Karpas-422 (cell line): ENCODE results near the gene SYN1. TPM values are rescaled to one million over a fixed set of nuclear protein-coding genes. Genes with fewer than 3 reads are reported as not detected.

ENCODE experiments used
- DNase-seq: peaks from one replicate; pipeline ENCODE4 v3.0.0-alpha.2; 2015
- H2AFZ ChIP-seq: fragments of 200-600 bp; sonication (generic); 2 replicates; pipeline ENCODE4 v1.6.1; 2014; ENCODE audit warnings: antibody characterized with exemption, low read length, mixed read lengths
- H3K27ac ChIP-seq: fragments of 200-600 bp; sonication (generic); 2 replicates; pipeline ENCODE4 v1.5.1; 2014; ENCODE audit warnings: mild to moderate bottlenecking, low read length, moderate library complexity
- H3K27me3 ChIP-seq: fragments of 200-600 bp; sonication (generic); 2 replicates; pipeline ENCODE4 v1.6.1; 2014; ENCODE audit warnings: low read length, mixed read lengths
- H3K36me3 ChIP-seq: fragments of 200-600 bp; sonication (generic); 2 replicates; pipeline ENCODE4 v1.6.1; 2014; ENCODE audit warnings: low read length, mixed read lengths; ENCODE audit not compliant: insufficient read depth
- H3K4me1 ChIP-seq: fragments of 200-600 bp; sonication (generic); 2 replicates; pipeline ENCODE4 v1.6.1; 2014; ENCODE audit warnings: mild to moderate bottlenecking, low read length, mixed read lengths
- H3K4me2 ChIP-seq: fragments of 200-600 bp; sonication (generic); 2 replicates; pipeline ENCODE4 v1.6.1; 2014; ENCODE audit warnings: low read length, low read depth, mild to moderate bottlenecking; ENCODE audit not compliant: poor library complexity, severe bottlenecking
- H3K4me3 ChIP-seq: fragments of 200-600 bp; sonication (generic); 2 replicates; pipeline ENCODE4 v1.5.1; 2014; ENCODE audit warnings: mild to moderate bottlenecking, antibody characterized with exemption, low read length, mixed read lengths
- H3K79me2 ChIP-seq: fragments of 200-600 bp; sonication (generic); 2 replicates; pipeline ENCODE4 v1.6.1; 2014; ENCODE audit warnings: mild to moderate bottlenecking, low read length, mixed read lengths
- H3K9ac ChIP-seq: fragments of 200-600 bp; sonication (generic); 2 replicates; pipeline ENCODE4 v1.6.0; 2014; ENCODE audit warnings: low read length
- H3K9me2 ChIP-seq: fragments of 200-600 bp; sonication (generic), shearing (Covaris generic); replicated peaks from 2 replicates; pipeline ENCODE4 v1.6.0; 2014; ENCODE audit warnings: mild to moderate bottlenecking, low read length, moderate library complexity; ENCODE audit not compliant: insufficient read depth
- H3K9me3 ChIP-seq: fragments of 300-700, 200-600 bp; sonication (generic); 2 replicates; pipeline ENCODE4 v1.6.1; 2014; ENCODE audit warnings: low read length, mixed read lengths
- H4K20me1 ChIP-seq: fragments of 200-600 bp; sonication (generic); 2 replicates; pipeline ENCODE4 v1.6.1; 2014; ENCODE audit warnings: mild to moderate bottlenecking, antibody characterized with exemption, low read length, low read depth; ENCODE audit not compliant: insufficient read depth
- total RNA-seq: library from RNA; depleted of rRNA; stranded (reverse); fragments of >200 nt; shearing (Covaris generic); gene quantifications from 2 replicates; pipeline ENCODE4 v1.2.3, GENCODE V29; 2014; ENCODE audit warnings: low replicate concordance

Gene SYN1
- total RNA-seq, 1 experiment from 2014 or later = not detected

DNA sequence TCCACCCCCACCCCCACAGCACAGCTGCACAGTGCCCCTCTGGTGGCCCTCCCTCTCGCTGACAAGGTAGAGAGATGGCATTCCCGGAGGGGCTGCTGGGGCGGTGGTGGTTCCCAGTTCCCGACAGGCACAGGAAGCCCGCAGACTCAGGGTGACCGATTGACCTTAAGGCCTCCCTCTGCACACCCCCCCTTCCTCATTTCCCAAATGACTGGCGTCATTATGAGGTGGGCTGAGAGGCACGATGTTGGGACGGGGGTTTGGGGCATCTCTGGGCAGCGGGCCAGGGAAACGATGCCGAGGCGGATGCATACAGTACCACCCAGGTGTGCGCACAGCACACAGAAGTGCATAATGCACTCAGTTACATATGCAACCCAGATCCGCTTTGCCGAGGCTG lies 41.0 kb downstream of the SYN1 start:
- no peak overlapping the region for H3K9ac ChIP-seq
- no peaks in the 10 kb centered on the region for H3K9me3 ChIP-seq
- H3K9me2 ChIP-seq = no peaks in the 10 kb centered on the region
- no peak overlapping the region for H3K27ac ChIP-seq
- H3K27me3 ChIP-seq = no peaks in the 10 kb centered on the region
- H3K4me2 ChIP-seq = no peak overlapping the region
- H3K36me3 ChIP-seq = no peaks in the 10 kb centered on the region
- no peaks in the 10 kb centered on the region for H4K20me1 ChIP-seq
- H2AFZ ChIP-seq = no peak overlapping the region
- no peak overlapping the region for H3K4me3 ChIP-seq
- no peaks in the 10 kb centered on the region for H3K4me1 ChIP-seq
- no peak for DNase-seq
- H3K79me2 ChIP-seq = no peaks in the 10 kb centered on the region

DNA sequence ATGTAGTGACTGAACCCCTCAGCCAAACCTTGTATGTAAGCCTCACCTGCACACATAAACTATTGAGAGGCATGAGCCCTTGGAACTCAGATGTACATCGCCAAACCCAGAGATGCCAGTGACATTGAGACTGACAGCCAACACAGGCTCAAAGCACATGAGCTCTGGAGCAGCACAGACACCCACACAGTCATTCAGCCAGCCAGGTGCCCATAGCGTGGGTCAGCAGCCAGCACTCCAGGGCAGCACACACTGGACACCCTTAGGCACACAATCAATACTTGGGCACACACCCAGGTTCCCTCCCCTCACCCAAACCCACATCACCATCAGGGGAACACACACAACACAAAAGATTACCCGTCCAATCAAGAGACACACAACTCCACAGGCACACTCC lies 41.8 kb downstream of the SYN1 start:
- Histone ChIP-seq H3K4me1 (no peaks in the 10 kb centered on the region), H3K4me2 (no peak overlapping the region), H3K4me3 (no peak overlapping the region), H3K79me2 (no peaks in the 10 kb centered on the region), H3K9me3 (no peaks in the 10 kb centered on the region), H3K9ac (no peak overlapping the region), H3K27me3 (no peaks in the 10 kb centered on the region), H3K9me2 (no peaks in the 10 kb centered on the region), H3K36me3 (no peaks in the 10 kb centered on the region), H4K20me1 (no peaks in the 10 kb centered on the region), H2AFZ (no peak overlapping the region), H3K27ac (no peak overlapping the region)
- DNase-seq = no peak

DNA sequence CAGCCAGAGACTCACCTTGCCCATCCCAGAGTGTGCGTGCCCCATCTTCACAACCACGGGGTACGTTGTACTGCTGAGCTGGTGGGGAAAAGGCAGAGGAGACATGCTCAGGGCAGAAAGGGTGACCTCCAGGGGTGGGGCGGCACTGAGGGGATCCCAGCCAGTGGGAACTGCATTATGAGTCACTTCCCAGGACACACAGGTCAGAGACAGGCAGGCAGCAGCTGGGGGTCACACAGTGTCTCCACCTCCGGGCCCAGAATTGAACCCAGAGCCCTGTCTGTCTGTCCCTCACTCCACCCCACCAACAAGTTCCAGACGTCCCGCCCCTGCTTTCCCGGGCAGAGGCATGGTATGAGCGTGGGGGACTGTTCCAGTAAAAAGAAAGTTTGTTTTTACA lies 42.2 kb downstream of the SYN1 start:
- H3K9me3 ChIP-seq = no peaks in the 10 kb centered on the region
- no peak for DNase-seq
- no peaks in the 10 kb centered on the region for H4K20me1 ChIP-seq
- H3K4me3 ChIP-seq = no peak overlapping the region
- H3K27ac ChIP-seq = no peak overlapping the region
- H3K79me2 ChIP-seq = no peaks in the 10 kb centered on the region
- H3K9me2 ChIP-seq = no peaks in the 10 kb centered on the region
- H3K4me2 ChIP-seq = no peak overlapping the region
- H3K9ac ChIP-seq = no peak overlapping the region
- H3K27me3 ChIP-seq = no peaks in the 10 kb centered on the region
- H3K36me3 ChIP-seq = no peaks in the 10 kb centered on the region
- H3K4me1 ChIP-seq = no peaks in the 10 kb centered on the region
- H2AFZ ChIP-seq = no peak overlapping the region

DNA sequence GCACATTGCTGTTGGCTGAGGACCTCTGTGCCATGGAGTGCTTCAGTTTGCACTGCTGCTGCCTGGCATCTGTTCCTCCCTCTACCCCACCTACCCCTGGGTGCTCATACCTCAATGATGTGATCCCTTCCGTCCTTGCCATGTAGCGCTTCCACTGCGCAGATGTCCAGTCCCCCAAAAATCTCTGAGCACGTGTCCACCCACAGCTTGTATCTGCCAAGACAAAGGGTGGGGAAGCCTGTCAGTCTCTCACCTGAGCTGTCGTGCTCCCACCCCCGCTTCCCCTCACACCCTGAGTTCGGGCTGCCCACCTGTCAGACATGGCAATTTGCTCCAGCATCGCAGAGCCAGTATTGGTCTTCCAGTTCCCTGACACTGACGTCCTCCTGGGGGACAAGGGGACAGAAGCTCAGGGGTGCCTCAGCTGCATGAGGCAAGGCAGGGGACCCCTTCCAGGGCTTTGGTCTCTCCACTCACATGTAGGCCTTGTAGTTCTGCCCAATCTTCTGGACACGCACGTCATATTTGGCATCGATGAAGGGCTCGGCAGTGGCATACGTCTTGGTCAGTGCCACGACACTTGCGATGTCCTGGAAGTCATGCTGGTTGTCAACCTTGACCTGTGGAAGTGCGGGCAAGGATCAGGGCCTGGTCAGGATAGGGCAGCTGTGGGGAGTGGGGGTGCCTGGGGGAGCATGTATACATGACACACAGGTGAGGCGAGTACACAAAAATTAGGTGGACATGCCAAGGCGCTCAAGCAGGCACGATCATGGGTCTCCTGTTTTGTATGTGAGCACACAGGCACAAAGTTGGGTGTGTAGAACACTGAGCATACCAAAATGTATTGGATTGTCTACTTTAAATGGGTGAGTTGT lies 43.4 kb downstream of the SYN1 start:
- no peaks in the 10 kb centered on the region for H3K36me3 ChIP-seq
- no peaks in the 10 kb centered on the region for H4K20me1 ChIP-seq
- H2AFZ ChIP-seq = no peak overlapping the region
- no peak overlapping the region for H3K9ac ChIP-seq
- H3K4me1 ChIP-seq = no peaks in the 10 kb centered on the region
- H3K27ac ChIP-seq = no peak overlapping the region
- H3K4me3 ChIP-seq = no peak overlapping the region
- H3K4me2 ChIP-seq = no peak overlapping the region
- no peaks in the 10 kb centered on the region for H3K9me2 ChIP-seq
- H3K79me2 ChIP-seq = no peaks in the 10 kb centered on the region
- no peaks in the 10 kb centered on the region for H3K27me3 ChIP-seq
- no peaks in the 10 kb centered on the region for H3K9me3 ChIP-seq
- no peak for DNase-seq

DNA sequence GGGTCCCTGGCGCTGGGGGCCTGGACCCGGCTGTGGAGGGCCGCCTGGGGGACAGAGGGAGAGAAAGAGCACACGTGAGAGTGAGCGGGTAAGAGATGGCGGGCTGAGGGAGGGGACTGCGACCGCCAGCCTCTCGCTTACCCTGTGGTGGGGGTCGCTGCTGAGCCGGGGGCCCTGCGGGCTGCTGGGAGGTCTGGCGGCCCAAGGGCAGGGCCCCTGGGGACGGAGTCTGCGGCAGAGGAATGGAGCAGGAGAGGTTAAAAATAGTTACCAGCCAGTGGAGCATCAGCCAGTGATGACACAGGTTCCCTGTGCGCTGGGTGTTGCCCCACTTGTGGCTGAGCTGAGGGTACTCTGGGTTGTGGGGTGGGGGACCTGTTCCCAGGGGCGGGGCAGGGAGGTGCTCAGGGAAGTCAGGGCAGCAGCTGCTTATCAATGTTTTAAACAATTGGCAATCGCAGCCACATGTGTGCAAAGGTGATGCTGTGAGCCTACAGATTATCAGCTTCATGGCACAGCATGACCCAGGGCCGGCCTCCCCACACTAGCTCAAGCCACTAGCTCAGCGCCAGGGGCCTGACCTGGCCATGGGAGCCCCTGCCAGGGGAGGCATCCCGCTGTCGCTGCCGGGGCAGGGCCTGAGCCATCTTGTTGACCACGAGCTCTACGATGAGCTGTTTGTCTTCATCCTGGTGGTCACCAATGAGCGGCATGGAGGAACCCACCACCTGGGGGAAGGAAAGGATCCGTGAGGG lies 44.9 kb downstream of the SYN1 start:
- H3K4me2 ChIP-seq = no peak overlapping the region

DNA sequence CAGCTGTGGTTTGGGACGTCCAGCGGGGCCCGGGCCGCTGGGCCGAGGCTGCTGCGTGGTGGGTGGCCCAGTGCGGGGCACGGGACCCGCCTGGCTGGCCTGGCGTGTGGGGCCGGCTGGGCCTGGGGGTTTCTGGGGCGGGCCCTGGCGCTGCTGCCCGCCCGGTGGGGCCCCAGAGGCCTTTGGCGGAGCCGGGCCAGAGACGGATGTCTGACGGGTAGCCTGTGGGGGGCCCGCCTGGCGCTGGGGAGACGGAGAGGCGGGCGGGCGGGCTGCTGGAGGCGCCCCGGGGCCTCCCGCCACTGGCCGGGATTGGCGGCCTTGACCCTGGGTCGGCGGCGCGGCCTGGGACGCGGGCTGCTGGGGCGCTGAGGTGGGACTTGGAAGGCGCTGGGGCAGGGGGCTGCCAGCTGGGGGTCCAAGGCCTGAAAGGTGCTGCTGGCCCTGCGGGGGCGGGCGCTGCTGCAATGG lies 45.5 kb downstream of the SYN1 start:
- no peaks in the 10 kb centered on the region for H4K20me1 ChIP-seq
- H3K9ac ChIP-seq = no peak overlapping the region
- H3K9me2 ChIP-seq = no peaks in the 10 kb centered on the region
- peak; percentile 29 for DNase-seq
- no peak overlapping the region for H2AFZ ChIP-seq
- H3K4me2 ChIP-seq = no peak overlapping the region
- no peaks in the 10 kb centered on the region for H3K4me1 ChIP-seq
- H3K9me3 ChIP-seq = no peaks in the 10 kb centered on the region
- no peak overlapping the region for H3K4me3 ChIP-seq
- no peaks in the 10 kb centered on the region for H3K36me3 ChIP-seq
- H3K27me3 ChIP-seq = no peaks in the 10 kb centered on the region
- no peaks in the 10 kb centered on the region for H3K79me2 ChIP-seq
- no peak overlapping the region for H3K27ac ChIP-seq

More for the DNA sequence above, 44.9 kb downstream of the SYN1 start:
- no peaks in the 10 kb centered on the region for H3K79me2 ChIP-seq
- H3K9me2 ChIP-seq = no peaks in the 10 kb centered on the region
- no peaks in the 10 kb centered on the region for H3K36me3 ChIP-seq
- H3K27ac ChIP-seq = no peak overlapping the region
- no peaks in the 10 kb centered on the region for H3K4me1 ChIP-seq
- H2AFZ ChIP-seq = no peak overlapping the region
- no peaks in the 10 kb centered on the region for H3K27me3 ChIP-seq
- no peaks in the 10 kb centered on the region for H4K20me1 ChIP-seq
- H3K9me3 ChIP-seq = no peaks in the 10 kb centered on the region
- H3K9ac ChIP-seq = no peak overlapping the region
- no peak overlapping the region for H3K4me3 ChIP-seq
- DNase-seq = peak; percentile 11

DNA sequence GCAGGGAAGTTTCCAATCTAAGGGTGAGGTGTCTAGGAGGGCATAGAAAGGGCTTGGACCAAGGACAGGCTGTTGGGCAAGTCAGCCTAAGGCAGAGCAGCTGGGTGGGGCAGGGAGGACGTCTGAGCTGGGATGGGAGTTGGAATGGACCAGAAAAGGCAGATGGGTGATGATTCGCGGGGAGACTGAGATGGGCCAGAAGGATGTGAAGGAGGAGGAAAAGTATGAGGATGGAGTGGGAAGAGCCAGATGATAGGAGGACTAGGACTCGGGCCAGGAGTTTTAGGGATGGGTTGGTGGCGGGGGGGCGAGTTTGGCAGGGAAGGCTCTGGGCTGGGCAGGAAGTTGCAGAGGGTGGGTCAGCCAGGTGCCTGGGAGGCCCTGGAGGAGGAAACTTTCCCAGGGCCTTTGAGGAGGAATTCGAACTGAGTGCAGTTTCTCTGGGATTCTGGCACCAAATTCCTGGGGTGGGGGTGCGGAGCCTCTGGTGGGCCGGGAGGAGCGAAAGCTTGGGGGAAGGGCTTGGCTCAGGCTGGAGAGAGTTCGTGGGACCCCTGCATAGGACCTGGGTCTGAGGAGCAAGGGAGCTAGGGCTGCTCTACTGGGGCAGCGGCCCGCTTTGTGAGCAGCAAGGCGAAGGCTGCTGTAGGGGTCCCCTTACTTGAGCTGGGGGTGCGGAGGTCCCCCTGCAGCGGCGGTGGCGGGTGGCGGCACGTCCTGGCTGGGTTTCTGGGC lies 46.1 kb downstream of the SYN1 start:
- Histone ChIP-seq H4K20me1 (no peaks in the 10 kb centered on the region), H3K9me3 (no peaks in the 10 kb centered on the region), H3K36me3 (no peaks in the 10 kb centered on the region), H3K4me1 (no peaks in the 10 kb centered on the region), H2AFZ (no peak overlapping the region), H3K9ac (no peak overlapping the region), H3K27me3 (no peaks in the 10 kb centered on the region), H3K79me2 (no peaks in the 10 kb centered on the region), H3K4me2 (no peak overlapping the region), H3K27ac (no peak overlapping the region), H3K4me3 (no peak overlapping the region), H3K9me2 (no peaks in the 10 kb centered on the region)
- peak; percentile 27 for DNase-seq
